PC-9 (cell line): ENCODE results near the gene GPATCH4. TPM values are rescaled to one million over a fixed set of nuclear protein-coding genes. Genes with fewer than 3 reads are reported as not detected.
A peak's percentile ranks its signal among the peaks of the same experiment; 100 is the strongest.

Experiments used
- BruUV-seq: library from RNA; stranded (reverse); fragments of 400-500 nt; replicated peaks from 2 replicates; lab custom pipeline; 2021; lab: Mats Ljungman, UMichigan
- CTCF ChIA-PET: fragments of 300-600 bp; sonication (Branson Sonifier 250); formaldehyde crosslinking; loops from one replicate; lab custom pipeline; 2022; ENCODE audit warnings: antibody characterized with exemption; lab: Charles Lee
- POLR2A ChIA-PET: fragments of 300-600 bp; sonication (Branson Sonifier 250); formaldehyde crosslinking; loops from one replicate; lab custom pipeline; 2022; ENCODE audit warnings: antibody characterized with exemption; ENCODE audit not compliant: unreplicated experiment; lab: Charles Lee
- DNase-seq, 2 experiments: peaks; one replicate each; pipeline versions ENCODE4 v3.0.0 to v3.0.0-alpha.2; 2015 to 2022; ENCODE audit warnings: mixed read lengths in 1 of 2
- H2AFZ ChIP-seq: fragments of 200-600 bp; sonication (generic); 2 replicates; pipeline ENCODE4 v1.8.1; 2017; ENCODE audit warnings: antibody characterized with exemption
- H3F3A ChIP-seq: fragments of 200-600 bp; sonication (generic); 2 replicates; pipeline ENCODE4 v1.8.1; 2017; ENCODE audit warnings: antibody characterized with exemption, mild to moderate bottlenecking, low read depth; ENCODE audit not compliant: insufficient read depth
- H3K27ac ChIP-seq: fragments of 200-600 bp; sonication (generic); 2 replicates; pipeline ENCODE4 v1.6.1; 2016; ENCODE audit warnings: mixed run types
- H3K27me3 ChIP-seq: fragments of 200-600 bp; sonication (generic); 2 replicates; pipeline ENCODE4 v1.6.1; 2016; ENCODE audit warnings: low read depth, mixed run types; ENCODE audit not compliant: insufficient read depth
- H3K36me3 ChIP-seq: fragments of 200-600 bp; sonication (generic); 2 replicates; pipeline ENCODE4 v1.6.1; 2016; ENCODE audit warnings: low read depth, mixed run types
- H3K4me1 ChIP-seq: fragments of 200-600 bp; sonication (generic); replicated peaks from 2 replicates; pipeline ENCODE4 v1.6.1; 2016; ENCODE audit warnings: mixed run types; ENCODE audit not compliant: insufficient read depth
- H3K4me2 ChIP-seq: fragments of 200-600 bp; sonication (generic); 2 replicates; pipeline ENCODE4 v1.6.1; 2017; ENCODE audit warnings: mixed run types
- H3K4me3 ChIP-seq: fragments of 200-600 bp; sonication (generic); 2 replicates; pipeline ENCODE4 v1.6.1; 2016; ENCODE audit warnings: mixed run types
- H3K79me2 ChIP-seq: fragments of 200-600 bp; sonication (generic); 2 replicates; pipeline ENCODE4 v1.6.1; 2017; ENCODE audit warnings: low read depth, mixed run types
- H3K9me2 ChIP-seq: fragments of 200-600 bp; sonication (generic); 2 replicates; pipeline ENCODE4 v1.8.1; 2017; ENCODE audit warnings: mild to moderate bottlenecking; ENCODE audit not compliant: insufficient read depth
- H3K9me3 ChIP-seq: fragments of 200-600 bp; sonication (generic); 2 replicates; pipeline ENCODE4 v1.8.1; 2016; ENCODE audit warnings: low read depth; ENCODE audit not compliant: insufficient read depth
- H4K20me1 ChIP-seq: fragments of 200-600 bp; sonication (generic); 2 replicates; pipeline ENCODE4 v1.8.1; 2017; ENCODE audit not compliant: insufficient read depth
- EZH2 ChIP-seq: fragments of 200-600 bp; sonication (generic); IDR thresholded peaks from 2 replicates; pipeline ENCODE4 v1.8.0; 2017; ENCODE audit warnings: antibody characterized with exemption, low read depth
- intact Hi-C: fragments of 100-400 bp; cut with micrococcal nuclease; formaldehyde crosslinking; loops from one replicate; pipeline ENCODE4 v1.10.0; 2022; ENCODE audit not compliant: unreplicated experiment
- total RNA-seq: library from RNA; stranded (reverse); gene quantifications from 2 replicates; pipeline ENCODE4 v1.2.3, GENCODE V29; 2021
- TF ChIP-seq, protein P1 (sequence below): fragments of 200-600 bp; sonication (generic); conservative IDR thresholded peaks from 2 replicates; pipeline ENCODE4 v1.6.1; 2017; ENCODE audit warnings: mixed run types, antibody characterized with exemption, mild to moderate bottlenecking, moderate library complexity

GPATCH4 gene
- total RNA-seq, 1 experiment from 2014 or later = 17.5 TPM

DNA sequence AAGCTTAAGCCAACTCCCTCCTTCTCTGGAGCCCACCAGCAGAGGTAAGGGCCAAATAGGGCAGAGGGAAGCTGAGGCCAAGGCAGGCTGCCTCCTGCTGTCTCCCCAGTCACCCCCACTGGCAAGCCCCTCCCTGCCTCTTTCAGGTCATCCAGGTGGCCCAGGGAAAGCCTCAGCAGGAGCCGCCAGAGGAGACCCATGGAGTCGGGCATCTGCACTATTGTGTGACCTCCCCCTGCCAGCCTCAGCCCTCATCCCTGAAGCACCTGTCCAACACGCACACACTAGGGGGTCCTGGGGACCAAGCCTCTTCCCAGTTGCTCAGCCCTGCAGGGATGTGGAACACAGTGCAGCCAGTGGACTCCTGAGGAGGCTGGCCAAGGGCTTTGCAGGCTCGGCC, 15.0 kb downstream of the GPATCH4 start:
- no TSS peak for BruUV-seq

DNA sequence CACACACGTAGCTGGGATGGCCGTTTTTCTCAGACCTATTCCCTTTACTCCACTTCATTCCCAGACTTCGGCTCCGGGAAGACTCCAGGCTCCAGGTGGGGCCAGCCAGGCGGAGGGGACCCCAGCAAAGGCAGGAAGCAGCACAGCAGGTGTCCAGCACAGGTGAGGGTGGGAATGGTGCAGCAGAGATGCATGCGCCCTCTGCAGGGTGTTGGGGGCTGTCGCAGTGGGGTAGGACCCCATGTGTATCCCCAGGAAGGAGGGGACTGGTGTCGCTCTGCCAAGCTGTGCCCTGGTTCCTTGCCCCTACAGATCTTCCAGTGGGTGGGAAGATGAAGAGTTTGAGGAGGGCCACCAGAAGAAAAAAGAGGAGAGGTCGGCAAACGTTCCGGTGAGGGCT, 16.5 kb downstream of the GPATCH4 start:
- H3K4me2 ChIP-seq = no peak overlapping the region
- CTCF ChIA-PET = interaction anchor here (0.5 kb wide), 1 partner anchor 125 kb away, joined by 3 read pairs; no protein-coding TSS in a partner anchor

More for the DNA sequence above, 15.0 kb downstream of the GPATCH4 start:
- H3K27ac ChIP-seq = no peak overlapping the region
- TF ChIP-seq EZH2 = no peak
- TF ChIP-seq, protein P1, sequence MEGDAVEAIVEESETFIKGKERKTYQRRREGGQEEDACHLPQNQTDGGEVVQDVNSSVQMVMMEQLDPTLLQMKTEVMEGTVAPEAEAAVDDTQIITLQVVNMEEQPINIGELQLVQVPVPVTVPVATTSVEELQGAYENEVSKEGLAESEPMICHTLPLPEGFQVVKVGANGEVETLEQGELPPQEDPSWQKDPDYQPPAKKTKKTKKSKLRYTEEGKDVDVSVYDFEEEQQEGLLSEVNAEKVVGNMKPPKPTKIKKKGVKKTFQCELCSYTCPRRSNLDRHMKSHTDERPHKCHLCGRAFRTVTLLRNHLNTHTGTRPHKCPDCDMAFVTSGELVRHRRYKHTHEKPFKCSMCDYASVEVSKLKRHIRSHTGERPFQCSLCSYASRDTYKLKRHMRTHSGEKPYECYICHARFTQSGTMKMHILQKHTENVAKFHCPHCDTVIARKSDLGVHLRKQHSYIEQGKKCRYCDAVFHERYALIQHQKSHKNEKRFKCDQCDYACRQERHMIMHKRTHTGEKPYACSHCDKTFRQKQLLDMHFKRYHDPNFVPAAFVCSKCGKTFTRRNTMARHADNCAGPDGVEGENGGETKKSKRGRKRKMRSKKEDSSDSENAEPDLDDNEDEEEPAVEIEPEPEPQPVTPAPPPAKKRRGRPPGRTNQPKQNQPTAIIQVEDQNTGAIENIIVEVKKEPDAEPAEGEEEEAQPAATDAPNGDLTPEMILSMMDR = no peak
- H2AFZ ChIP-seq = no peak overlapping the region
- H3K27me3 ChIP-seq = no peaks in the 10 kb centered on the region
- no peak for DNase-seq
- H3K79me2 ChIP-seq = no peaks in the 10 kb centered on the region
- H3K4me1 ChIP-seq = peaks cover 8% of the 10 kb centered on the region
- intact Hi-C loops = no loop called here
- H3K9me3 ChIP-seq = no peaks in the 10 kb centered on the region
- no peaks in the 10 kb centered on the region for H3K9me2 ChIP-seq
- ChIA-PET POLR2A (no interaction called here), CTCF (no interaction called here)
- no peak overlapping the region for H3K4me2 ChIP-seq
- H3K4me3 ChIP-seq = no peak overlapping the region
- H3F3A ChIP-seq = 0 out of 2 replicates have a peak, but pooled peaks cover 7% of the 10 kb centered on the region
- no peaks in the 10 kb centered on the region for H4K20me1 ChIP-seq
- no peaks in the 10 kb centered on the region for H3K36me3 ChIP-seq

DNA sequence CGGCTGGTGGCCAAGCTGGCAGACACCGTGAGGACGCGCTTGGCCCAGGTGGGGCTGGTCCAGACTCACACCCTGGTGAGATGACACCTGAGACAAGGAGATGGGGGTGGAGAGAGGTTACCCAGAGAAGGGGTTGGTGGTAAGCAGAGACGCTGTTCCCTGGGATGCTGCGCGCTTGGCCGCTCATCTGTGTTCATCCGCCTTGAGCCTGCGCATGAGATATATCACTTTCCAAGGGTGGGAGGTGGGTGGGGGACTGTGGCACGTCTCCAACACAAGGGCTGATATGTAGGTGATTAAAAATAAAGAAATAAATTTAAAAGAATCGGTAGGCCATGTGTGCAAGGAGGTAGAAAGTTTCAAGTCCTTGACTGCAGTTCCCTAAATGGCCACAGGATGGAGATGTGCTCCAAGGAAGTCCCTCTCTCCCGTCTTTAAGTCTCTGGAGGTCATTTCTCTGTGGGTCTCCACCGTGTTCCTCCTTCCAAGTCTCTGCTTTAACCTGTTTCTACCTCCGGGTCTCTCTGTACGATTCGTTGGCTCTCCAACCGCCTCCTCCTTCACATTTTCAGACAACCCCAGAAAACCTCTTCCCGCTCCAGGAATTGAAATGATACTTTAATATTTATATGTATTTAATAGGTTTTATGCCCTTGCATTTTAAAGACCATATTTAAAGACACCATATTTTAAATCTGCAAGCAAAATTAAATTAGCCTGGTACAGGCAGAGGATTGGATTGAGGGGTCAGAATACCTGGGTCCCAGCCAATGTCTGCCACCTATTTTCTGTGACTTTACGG, 17.3 kb downstream of the GPATCH4 start:
- DNase-seq = peak; percentile 61 to 62
- TF ChIP-seq, protein P1 = peak; percentile 91
- TF ChIP-seq EZH2 = no peak
- Histone ChIP-seq H4K20me1 (no peaks in the 10 kb centered on the region), H3K79me2 (no peaks in the 10 kb centered on the region), H3K36me3 (no peaks in the 10 kb centered on the region), H3K4me2 (0 out of 2 replicates have a peak overlapping the region, but pooled peaks have one; percentile 27), H3K4me3 (no peak overlapping the region), H3K9me2 (no peaks in the 10 kb centered on the region), H2AFZ (no peak overlapping the region), H3F3A (no peaks in the 10 kb centered on the region), H3K27ac (no peak overlapping the region), H3K4me1 (no peaks in the 10 kb centered on the region), H3K27me3 (no peaks in the 10 kb centered on the region), H3K9me3 (no peaks in the 10 kb centered on the region)
- no TSS peak for BruUV-seq
- intact Hi-C loops = loop anchor here (1.0 to 2.0 kb wide), 2 partner anchors 24 to 95 kb away; no protein-coding TSS in a partner anchor
- ChIA-PET CTCF (interaction anchor here (0.7 kb wide), 1 partner anchor 225 kb away, joined by 3 read pairs; no protein-coding TSS in a partner anchor), POLR2A (no interaction called here)

More for the DNA sequence above, 16.5 kb downstream of the GPATCH4 start:
- no peaks in the 10 kb centered on the region for H3K36me3 ChIP-seq
- intact Hi-C loops = loop anchor here (1.0 to 2.0 kb wide), 2 partner anchors 23 to 94 kb away; no protein-coding TSS in a partner anchor
- no peaks in the 10 kb centered on the region for H3K9me3 ChIP-seq
- no peaks in the 10 kb centered on the region for H3K4me1 ChIP-seq
- no peaks in the 10 kb centered on the region for H3K79me2 ChIP-seq
- H3F3A ChIP-seq = no peaks in the 10 kb centered on the region
- H3K9me2 ChIP-seq = no peaks in the 10 kb centered on the region
- DNase-seq = no peak
- BruUV-seq = no TSS peak
- H3K27me3 ChIP-seq = no peaks in the 10 kb centered on the region
- no peak for TF ChIP-seq EZH2
- TF ChIP-seq, protein P1 = no peak
- no peak overlapping the region for H2AFZ ChIP-seq
- POLR2A ChIA-PET = interaction anchor here (0.6 kb wide), 1 partner anchor 82 kb away, joined by 4 read pairs; no protein-coding TSS in a partner anchor
- no peak overlapping the region for H3K4me3 ChIP-seq
- no peak overlapping the region for H3K27ac ChIP-seq
- no peaks in the 10 kb centered on the region for H4K20me1 ChIP-seq
